Osteocyte (in vitro differentiated cells): ENCODE data around the gene PDYN. TPM values are rescaled to one million over a fixed set of nuclear protein-coding genes. Genes with fewer than 3 reads are reported as not detected.

Experiments
- DNase-seq: peaks from one replicate; pipeline ENCODE4 v3.0.0; 2021; ENCODE audit warnings: mixed read lengths; ENCODE audit not compliant: unreplicated experiment; ENCODE audit errors: extremely low spot score
- H3K27ac Mint-ChIP-seq: one replicate; pipeline ENCODE4 v1.8.0; 2021; ENCODE audit warnings: mild to moderate bottlenecking, mixed read lengths; ENCODE audit not compliant: unreplicated experiment
- H3K27me3 Mint-ChIP-seq: one replicate; pipeline ENCODE4 v1.8.0; 2021; ENCODE audit warnings: mixed read lengths; ENCODE audit not compliant: unreplicated experiment
- H3K36me3 Mint-ChIP-seq: one replicate; pipeline ENCODE4 v1.8.0; 2021; ENCODE audit warnings: mixed read lengths; ENCODE audit not compliant: unreplicated experiment
- H3K4me1 Mint-ChIP-seq: one replicate; pipeline ENCODE4 v1.8.0; 2021; ENCODE audit warnings: mixed read lengths; ENCODE audit not compliant: unreplicated experiment
- H3K4me3 Mint-ChIP-seq: one replicate; pipeline ENCODE4 v1.8.0; 2021; ENCODE audit warnings: mild to moderate bottlenecking, moderate library complexity, mixed read lengths; ENCODE audit not compliant: unreplicated experiment
- H3K9me3 Mint-ChIP-seq: one replicate; pipeline ENCODE4 v1.8.0; 2021; ENCODE audit warnings: mixed read lengths; ENCODE audit not compliant: unreplicated experiment
- total RNA-seq: library from RNA; stranded (reverse); gene quantifications from 2 replicates; pipeline ENCODE4 v1.2.1, GENCODE V29; 2021
- TF ChIP-seq, protein P1 (sequence below): fragments of 200-600 bp; sonication (generic); IDR thresholded peaks from 2 replicates; pipeline ENCODE4 v1.5.0; 2021; ENCODE audit warnings: antibody characterized with exemption, mild to moderate bottlenecking, moderate library complexity

Gene PDYN
- total RNA-seq, 1 donor from 2014 or later, result not detected

DNA sequence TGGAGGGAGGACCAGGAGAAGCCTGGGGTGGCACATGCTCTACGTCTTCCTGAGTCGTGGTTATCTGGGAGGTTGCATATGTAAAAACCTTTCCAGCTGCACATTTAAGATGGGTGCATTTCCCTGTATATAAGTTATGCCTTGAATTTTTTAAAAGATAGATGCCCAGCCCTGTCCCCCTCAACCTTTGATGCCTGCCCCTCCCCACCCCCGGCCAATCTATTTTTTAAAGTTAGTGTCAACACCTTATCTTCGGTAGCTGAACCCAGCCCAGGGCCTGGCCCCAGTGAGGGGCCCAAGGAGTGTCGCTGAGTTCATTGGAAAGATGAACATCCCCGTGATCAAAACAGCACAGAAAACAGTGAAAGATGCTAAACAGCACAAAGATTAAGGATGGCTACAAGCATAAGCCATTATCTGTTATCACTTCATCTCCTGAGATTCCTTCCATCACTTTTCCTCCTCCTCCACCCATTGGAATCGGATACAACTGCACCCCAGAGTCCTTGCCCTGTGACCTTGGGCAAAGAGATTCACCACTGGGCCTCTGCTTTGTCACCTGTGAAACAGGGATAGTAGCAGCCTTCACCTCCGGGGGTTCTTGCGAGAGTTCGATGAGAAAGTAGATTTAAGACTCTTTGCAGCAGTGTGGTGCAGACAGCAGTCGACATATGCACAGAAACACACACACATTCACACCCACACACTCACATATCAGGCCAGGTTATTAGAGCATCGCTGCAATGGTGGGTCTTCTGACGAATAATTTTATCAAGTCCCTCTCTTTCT, 51.2 kb downstream of the PDYN start:
- Mint-ChIP-seq H3K4me3 (no peak overlapping the region), H3K4me1 (peaks cover 5% of the 10 kb centered on the region), H3K27ac (no peak overlapping the region), H3K27me3 (peaks cover 36% of the 10 kb centered on the region), H3K9me3 (no peaks in the 10 kb centered on the region), H3K36me3 (peaks cover 4% of the 10 kb centered on the region)
- DNase-seq, result no peak
- TF ChIP-seq, protein P1, sequence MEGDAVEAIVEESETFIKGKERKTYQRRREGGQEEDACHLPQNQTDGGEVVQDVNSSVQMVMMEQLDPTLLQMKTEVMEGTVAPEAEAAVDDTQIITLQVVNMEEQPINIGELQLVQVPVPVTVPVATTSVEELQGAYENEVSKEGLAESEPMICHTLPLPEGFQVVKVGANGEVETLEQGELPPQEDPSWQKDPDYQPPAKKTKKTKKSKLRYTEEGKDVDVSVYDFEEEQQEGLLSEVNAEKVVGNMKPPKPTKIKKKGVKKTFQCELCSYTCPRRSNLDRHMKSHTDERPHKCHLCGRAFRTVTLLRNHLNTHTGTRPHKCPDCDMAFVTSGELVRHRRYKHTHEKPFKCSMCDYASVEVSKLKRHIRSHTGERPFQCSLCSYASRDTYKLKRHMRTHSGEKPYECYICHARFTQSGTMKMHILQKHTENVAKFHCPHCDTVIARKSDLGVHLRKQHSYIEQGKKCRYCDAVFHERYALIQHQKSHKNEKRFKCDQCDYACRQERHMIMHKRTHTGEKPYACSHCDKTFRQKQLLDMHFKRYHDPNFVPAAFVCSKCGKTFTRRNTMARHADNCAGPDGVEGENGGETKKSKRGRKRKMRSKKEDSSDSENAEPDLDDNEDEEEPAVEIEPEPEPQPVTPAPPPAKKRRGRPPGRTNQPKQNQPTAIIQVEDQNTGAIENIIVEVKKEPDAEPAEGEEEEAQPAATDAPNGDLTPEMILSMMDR, result no peak

DNA sequence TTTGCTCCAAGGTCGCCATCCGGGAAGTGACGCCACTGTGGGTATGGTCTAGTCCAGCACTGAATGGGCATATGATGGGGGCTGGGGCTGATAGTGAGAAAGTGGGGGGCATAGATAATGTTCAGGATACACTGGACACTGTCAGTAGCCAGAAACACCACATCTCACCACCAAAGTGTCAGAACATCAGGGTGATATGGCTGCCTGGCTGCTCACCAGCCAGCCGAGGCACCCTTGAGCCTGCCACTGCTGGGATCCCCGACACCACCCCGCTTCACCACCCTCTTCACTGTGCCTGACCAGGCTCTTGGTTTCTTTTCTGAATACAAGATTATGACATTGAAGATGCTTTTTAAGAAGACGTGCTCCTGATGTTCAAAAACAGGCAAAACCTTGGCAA, 51.8 kb downstream of the PDYN start:
- DNase-seq, result no peak
- H3K4me1 Mint-ChIP-seq, result peaks cover 5% of the 10 kb centered on the region
- no peaks in the 10 kb centered on the region for H3K9me3 Mint-ChIP-seq
- TF ChIP-seq, protein P1, result no peak
- peaks cover 31% of the 10 kb centered on the region for H3K27me3 Mint-ChIP-seq
- H3K36me3 Mint-ChIP-seq, result peaks cover 4% of the 10 kb centered on the region
- no peak overlapping the region for H3K27ac Mint-ChIP-seq
- H3K4me3 Mint-ChIP-seq, result no peak overlapping the region

DNA sequence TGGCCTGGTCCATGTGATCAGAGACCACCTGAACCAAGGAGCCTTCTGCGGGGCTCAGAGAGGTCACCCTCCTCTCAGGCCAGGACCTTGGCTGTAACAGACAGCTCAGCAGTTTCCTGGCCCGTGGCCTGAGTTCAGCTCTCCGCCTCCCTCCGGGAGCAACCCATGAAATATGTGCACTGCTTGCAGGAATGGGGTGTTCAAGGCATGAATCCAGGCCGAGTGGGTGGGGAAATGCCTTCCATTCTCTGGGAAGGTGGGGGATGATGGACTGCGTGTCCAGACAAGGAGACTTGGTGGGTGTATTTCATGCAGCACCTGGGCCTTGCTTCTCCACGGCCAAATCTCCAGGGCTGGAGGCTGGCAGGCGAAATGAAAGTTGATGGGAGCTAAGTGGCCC, 52.6 kb downstream of the PDYN start:
- Mint-ChIP-seq H3K4me3 (no peak overlapping the region), H3K9me3 (no peaks in the 10 kb centered on the region), H3K27me3 (peaks cover 25% of the 10 kb centered on the region), H3K36me3 (peaks cover 4% of the 10 kb centered on the region), H3K4me1 (no peaks in the 10 kb centered on the region), H3K27ac (no peak overlapping the region)
- TF ChIP-seq, protein P1, result no peak
- DNase-seq, result no peak

DNA sequence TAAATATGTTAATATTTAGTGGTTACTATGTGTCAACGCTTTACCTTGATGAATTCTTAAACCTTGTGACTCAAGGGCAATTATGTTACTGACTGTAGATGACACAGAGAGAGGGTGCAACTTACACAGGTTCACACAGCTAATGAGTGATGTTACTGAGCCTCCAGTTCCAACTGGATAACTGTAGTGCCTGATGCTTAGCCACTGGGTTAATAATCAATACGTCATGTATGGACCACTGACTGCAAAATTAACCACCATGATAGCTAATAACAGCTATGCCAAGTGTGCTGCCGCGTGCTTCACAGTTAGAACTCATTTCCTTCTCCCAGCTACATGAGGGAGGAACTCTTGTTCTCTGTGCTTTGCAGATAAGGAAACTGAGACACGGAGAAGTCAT, 53.3 kb downstream of the PDYN start:
- H3K9me3 Mint-ChIP-seq, result no peaks in the 10 kb centered on the region
- DNase-seq, result no peak
- H3K4me1 Mint-ChIP-seq, result no peaks in the 10 kb centered on the region
- TF ChIP-seq, protein P1, result no peak
- H3K27me3 Mint-ChIP-seq, result peaks cover 21% of the 10 kb centered on the region
- H3K27ac Mint-ChIP-seq, result no peak overlapping the region
- H3K4me3 Mint-ChIP-seq, result no peak overlapping the region
- peaks cover 4% of the 10 kb centered on the region for H3K36me3 Mint-ChIP-seq

DNA sequence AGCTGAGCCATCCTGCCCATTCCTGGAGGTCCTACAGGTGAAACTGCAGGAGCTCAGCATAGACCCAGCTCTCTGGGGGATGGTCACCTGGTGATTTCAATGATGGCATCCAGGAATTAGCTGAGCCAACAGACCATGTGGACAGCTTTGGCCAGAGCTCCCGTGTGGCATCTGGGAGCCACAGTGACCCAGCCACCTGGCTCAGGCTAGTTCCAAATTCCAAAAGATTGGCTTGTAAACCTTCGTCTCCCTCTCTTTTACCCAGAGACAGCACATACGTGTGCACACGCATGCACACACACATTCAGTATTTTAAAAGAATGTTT, 54.6 kb downstream of the PDYN start:
- TF ChIP-seq, protein P1, result no peak
- Mint-ChIP-seq H3K27ac (no peak overlapping the region), H3K4me1 (no peaks in the 10 kb centered on the region), H3K27me3 (peaks cover 12% of the 10 kb centered on the region), H3K4me3 (no peak overlapping the region), H3K36me3 (peaks cover 4% of the 10 kb centered on the region), H3K9me3 (no peaks in the 10 kb centered on the region)
- DNase-seq, result no peak
